22Rv1 (cell line): ENCODE measurements around the gene KRTAP9-3.

Experiments used
- ZFX ChIP-seq: fragments of 450-650 bp; IDR thresholded peaks from 2 replicates; pipeline ENCODE4 v1.6.1; 2017; ENCODE audit warnings: antibody characterized with exemption, borderline replicate concordance
- TF ChIP-seq, protein P1 (sequence below): fragments of 450-650 bp; IDR thresholded peaks from 2 replicates; pipeline ENCODE4 v1.5.1; 2017; ENCODE audit warnings: mild to moderate bottlenecking

DNA sequence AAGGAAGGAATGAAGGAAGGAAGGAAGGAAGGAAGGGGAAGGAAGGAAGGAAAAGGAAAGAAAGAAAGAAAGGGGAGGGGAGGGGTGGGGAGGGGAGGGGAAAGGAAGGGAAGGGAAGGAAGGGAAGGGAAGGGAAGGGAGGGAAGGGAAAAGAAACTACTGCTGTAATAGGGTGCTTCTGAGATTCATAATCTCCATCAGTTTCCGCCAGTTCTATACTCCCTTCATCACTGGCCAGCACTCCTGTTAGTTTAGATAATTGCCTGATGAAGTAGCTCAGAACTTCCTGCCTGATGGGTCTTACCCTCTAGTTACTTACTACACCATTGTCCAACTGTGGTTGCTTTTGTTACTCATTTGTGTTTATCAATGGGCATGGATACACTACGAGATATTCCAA, 31.0 kb downstream of the KRTAP9-3 start:
- TF ChIP-seq, protein P1, sequence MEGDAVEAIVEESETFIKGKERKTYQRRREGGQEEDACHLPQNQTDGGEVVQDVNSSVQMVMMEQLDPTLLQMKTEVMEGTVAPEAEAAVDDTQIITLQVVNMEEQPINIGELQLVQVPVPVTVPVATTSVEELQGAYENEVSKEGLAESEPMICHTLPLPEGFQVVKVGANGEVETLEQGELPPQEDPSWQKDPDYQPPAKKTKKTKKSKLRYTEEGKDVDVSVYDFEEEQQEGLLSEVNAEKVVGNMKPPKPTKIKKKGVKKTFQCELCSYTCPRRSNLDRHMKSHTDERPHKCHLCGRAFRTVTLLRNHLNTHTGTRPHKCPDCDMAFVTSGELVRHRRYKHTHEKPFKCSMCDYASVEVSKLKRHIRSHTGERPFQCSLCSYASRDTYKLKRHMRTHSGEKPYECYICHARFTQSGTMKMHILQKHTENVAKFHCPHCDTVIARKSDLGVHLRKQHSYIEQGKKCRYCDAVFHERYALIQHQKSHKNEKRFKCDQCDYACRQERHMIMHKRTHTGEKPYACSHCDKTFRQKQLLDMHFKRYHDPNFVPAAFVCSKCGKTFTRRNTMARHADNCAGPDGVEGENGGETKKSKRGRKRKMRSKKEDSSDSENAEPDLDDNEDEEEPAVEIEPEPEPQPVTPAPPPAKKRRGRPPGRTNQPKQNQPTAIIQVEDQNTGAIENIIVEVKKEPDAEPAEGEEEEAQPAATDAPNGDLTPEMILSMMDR = no peak
- TF ChIP-seq ZFX = no peak
